Loucy (cell line): Measurements from ENCODE around the gene KRTAP2-4.

Experiments used
- EZH2phosphoT487 ChIP-seq: fragments of 200-600 bp; IDR thresholded peaks from 2 replicates; pipeline ENCODE4 v1.6.1; 2018; ENCODE audit warnings: antibody characterized with exemption, mild to moderate bottlenecking, moderate library complexity, borderline replicate concordance
- TF ChIP-seq, protein P1 (sequence below): fragments of 200-600 bp; sonication (generic); conservative IDR thresholded peaks from 2 replicates; pipeline ENCODE4 v1.5.1; 2014; ENCODE audit warnings: mild to moderate bottlenecking, antibody characterized with exemption, low read length

DNA sequence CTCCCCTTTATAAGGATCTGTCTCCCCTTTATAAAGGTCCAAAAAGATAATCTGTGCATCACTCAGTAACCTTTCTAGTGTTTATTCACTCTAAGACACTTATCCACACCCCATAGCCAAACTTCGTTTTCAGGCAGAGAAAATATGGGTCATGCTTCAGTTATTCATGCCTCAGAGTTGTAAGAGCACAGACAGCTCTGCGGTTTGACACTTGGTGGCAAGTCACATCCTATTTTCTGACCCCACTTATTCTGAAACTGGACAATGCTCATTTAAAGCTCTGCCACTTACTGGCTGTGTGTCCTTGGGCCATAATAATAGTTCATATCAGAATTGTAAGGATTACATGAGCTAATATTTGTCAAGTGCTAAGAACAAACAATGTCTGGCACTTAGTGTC is 16.6 kb downstream of the KRTAP2-4 start:
- TF ChIP-seq, protein P1, sequence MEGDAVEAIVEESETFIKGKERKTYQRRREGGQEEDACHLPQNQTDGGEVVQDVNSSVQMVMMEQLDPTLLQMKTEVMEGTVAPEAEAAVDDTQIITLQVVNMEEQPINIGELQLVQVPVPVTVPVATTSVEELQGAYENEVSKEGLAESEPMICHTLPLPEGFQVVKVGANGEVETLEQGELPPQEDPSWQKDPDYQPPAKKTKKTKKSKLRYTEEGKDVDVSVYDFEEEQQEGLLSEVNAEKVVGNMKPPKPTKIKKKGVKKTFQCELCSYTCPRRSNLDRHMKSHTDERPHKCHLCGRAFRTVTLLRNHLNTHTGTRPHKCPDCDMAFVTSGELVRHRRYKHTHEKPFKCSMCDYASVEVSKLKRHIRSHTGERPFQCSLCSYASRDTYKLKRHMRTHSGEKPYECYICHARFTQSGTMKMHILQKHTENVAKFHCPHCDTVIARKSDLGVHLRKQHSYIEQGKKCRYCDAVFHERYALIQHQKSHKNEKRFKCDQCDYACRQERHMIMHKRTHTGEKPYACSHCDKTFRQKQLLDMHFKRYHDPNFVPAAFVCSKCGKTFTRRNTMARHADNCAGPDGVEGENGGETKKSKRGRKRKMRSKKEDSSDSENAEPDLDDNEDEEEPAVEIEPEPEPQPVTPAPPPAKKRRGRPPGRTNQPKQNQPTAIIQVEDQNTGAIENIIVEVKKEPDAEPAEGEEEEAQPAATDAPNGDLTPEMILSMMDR: no peak
- no peak for TF ChIP-seq EZH2phosphoT487
